ENCODE data around the gene SLF2.
A peak's percentile ranks its signal among the peaks of the same experiment; 100 is the strongest.
"Not testable (repeated sequence)": the region's sequence is repeated elsewhere in the genome, so short reads cannot be mapped to it uniquely, and the experiment has no call there.

Gene SLF2

DNA sequence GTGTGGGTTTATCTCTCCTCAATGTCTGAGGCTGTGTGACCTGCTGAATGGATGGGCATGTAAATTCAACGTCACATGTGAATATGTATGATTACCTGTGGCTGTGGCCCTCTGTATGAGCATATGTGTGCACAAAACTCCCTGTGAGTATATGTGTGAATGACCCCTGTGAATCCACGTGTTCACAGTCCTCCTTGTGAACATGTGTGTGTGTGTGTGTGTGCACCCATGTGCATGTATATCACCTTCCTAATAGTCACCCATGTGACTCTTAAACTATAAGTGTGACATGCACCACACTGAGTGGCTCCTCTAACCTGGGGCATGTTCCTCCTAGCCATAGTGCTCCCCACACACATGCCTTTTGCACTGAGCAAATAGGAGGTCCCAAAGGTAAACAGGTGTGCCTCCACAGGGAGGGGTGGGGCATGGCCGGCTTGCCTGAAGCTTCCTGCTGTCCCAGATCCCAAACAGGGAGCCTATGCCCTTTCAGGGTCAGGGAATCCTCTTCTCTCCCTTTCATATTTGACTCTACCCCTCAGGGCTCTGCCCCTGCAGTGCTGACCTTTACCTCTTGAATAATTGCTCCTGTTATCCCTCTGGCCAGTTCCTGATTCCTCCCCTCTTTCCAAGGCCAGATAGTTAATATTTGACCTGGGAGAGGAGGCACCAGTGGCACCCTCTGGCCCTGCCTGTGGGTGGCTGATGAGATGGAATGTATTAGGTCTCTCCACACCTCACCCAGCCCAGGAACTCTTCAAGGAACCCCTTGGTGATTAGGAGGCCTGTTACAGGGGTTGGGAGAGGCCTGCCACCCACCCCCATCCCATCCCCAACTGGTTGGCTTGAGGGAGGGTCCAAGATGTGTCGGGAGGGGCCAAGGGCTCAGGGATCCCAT is 58.4 kb downstream of the SLF2 start:
- H3K4me3 ChIP-seq (ENCODE audit: low read length), result no peak overlapping the region

DNA sequence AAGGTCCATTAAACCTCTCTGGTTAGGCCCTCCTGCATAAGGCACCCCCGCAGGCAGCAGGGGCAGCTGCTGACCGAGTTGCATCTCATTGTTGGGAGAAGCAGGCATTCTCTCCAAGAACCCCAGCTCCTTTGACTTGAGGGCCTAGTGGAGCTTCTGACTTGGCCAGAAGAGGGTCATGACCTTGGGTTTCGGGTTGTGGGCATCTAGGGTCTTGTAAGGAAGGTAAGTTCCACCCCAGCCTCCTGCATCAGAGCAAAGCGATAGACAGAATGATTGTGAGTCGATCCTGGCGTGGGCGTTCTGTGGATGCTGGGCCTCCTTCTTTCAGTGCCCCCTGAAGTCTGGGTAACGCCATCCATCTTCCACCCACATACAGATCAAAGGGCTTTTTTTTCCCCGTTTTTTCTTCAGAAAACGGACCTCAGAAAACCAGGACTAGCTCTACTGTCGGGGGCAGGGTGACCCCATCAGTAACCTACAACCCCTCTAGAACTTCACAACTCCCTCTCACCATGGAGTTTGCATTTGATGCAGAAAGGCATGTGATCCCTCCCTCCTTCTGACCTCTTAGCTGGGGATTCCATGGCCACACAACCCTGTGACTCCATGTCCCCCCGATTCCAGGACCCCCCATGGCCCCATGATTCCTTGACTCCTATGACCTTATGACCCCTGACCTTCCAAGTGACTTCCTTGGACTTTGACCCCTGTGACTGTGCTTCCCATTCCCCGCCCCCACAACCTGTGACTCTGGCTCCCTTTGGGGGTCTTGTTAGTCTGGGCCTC is 59.5 kb downstream of the SLF2 start:
- no peak overlapping the region for H3K4me3 ChIP-seq (ENCODE audit: low read length)
- no peak for DNase-seq (ENCODE audit: low read depth, low spot score)

More for the DNA sequence above, 58.4 kb downstream of the SLF2 start:
- DNase-seq (ENCODE audit: low read depth, low spot score), result no peak

DNA sequence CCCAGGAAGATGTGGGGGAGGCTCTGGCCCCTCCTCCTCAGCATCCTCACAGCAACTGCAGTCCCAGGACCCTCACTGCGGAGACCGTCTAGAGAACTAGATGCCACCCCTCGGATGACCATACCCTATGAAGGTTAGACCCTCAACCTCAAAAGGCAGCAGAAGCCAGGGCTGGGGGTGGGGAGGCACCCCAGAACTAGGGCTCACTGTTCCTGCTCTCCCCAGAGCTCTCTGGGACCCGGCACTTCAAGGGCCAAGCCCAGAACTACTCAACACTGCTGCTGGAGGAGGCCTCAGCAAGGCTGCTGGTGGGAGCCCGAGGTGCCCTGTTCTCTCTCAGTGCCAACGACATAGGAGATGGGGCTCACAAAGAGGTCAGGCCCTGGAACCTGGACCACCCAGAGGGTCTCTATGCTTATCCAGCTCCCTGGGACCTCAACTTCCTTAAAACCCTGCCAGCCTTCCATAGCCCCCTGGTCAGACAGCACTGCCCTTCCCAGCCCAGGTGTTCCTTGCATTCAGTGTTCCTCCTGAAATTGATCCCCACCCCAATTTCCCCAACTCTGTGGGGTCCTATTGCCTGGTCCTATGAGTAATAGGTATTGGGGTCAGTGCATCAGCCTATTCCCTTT is 60.3 kb downstream of the SLF2 start:
- H3K4me3 ChIP-seq (ENCODE audit: low read length), result no peak overlapping the region
- DNase-seq (ENCODE audit: low read depth, low spot score), result no peak

- not testable (repeated sequence) for H3K4me3 ChIP-seq (ENCODE audit: low read length); DNase-seq (ENCODE audit: low read depth, low spot score)
Observed at GRCh38 chr10:100975397-100975796, 62.6 kb downstream of the SLF2 start.

DNA sequence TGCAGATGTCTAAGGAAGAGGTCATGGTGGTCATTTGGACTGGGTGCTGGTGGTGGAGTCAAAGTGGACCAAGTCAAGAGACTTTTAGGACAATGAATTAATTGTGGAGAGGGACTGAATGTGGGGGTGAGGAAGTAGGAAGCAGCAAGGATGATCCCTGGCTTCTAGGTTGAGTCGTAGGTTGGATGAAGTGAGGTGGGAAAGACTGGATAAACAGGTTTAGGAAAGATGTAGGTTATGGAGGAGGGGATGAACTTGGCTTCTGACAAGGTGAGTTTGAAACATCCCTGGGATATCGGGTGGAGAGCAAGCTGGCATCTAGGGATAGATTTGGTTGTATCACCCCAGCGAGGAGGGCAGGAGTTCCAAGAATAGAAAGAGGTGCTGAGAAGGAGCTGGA is 64.1 kb downstream of the SLF2 start:
- no peak overlapping the region for H3K4me3 ChIP-seq (ENCODE audit: low read length)
- no peak for DNase-seq (ENCODE audit: low read depth, low spot score)

DNA sequence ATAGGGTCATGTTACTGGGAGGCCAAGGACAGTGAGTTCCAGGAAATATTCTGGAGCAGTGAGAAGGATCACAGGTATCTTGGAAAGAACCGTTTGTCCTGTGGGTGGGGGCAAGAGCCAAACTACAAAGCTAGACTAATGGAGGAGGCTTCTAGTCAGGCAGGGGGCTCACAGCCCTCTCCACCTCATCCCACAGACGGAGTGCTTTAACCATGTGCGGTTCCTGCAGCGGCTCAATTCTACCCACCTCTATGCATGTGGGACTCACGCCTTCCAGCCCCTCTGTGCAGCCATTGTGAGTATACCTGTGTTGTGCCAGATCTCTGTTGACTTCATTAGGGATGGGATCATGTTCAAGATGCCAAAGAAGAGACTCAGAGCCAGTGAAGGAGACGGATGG is 64.7 kb downstream of the SLF2 start:
- DNase-seq (ENCODE audit: low read depth, low spot score), result no peak

GRCh38 chr10:100978121-100978900 is 65.5 kb downstream of the SLF2 start:
- DNase-seq (ENCODE audit: low read depth, low spot score), result no peak
- no peak overlapping the region for H3K4me3 ChIP-seq (ENCODE audit: low read length)

More for the DNA sequence above, 64.7 kb downstream of the SLF2 start:
- H3K4me3 ChIP-seq (ENCODE audit: low read length), result no peak overlapping the region

DNA sequence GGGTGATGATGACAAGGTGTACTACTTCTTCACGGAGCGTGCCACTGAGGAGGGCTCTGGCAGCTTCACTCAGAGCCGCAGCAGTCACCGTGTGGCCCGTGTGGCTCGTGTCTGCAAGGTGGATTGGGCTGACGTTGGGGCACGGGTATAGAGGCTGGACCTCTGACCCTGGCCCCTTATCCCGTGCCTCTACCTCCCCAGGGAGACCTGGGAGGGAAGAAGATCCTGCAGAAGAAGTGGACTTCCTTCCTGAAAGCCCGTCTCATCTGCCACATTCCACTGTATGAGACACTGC is 66.1 kb downstream of the SLF2 start:
- no peak overlapping the region for H3K4me3 ChIP-seq (ENCODE audit: low read length)
- no peak for DNase-seq (ENCODE audit: low read depth, low spot score)

- no peak for DNase-seq (ENCODE audit: low read depth, low spot score)
Observed at GRCh38 chr10:100979791-100980272, 67.1 kb downstream of the SLF2 start.

DNA sequence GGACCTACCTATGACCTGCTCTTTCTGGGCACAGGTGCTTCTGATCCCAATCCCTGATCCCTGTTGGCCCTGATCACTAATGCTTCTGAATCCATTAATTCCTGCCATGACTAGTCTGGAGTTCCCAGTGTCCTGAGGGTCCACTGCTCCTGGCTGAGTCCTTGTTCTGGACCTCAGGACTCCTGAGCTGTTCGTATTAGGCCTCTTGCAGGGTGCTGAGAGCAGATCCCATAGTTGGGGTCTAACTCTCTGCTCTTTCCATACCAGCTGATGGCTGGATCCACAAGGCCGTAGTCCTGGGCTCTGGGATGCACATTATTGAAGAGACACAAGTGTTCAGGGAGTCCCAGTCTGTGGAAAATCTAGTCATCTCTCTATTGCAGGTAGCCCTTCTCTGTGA is 67.5 kb downstream of the SLF2 start:
- no peak overlapping the region for H3K4me3 ChIP-seq (ENCODE audit: low read length)
- no peak for DNase-seq (ENCODE audit: low read depth, low spot score)

More at GRCh38 chr10:100979791-100980272, 67.1 kb downstream of the SLF2 start:
- no peak overlapping the region for H3K4me3 ChIP-seq (ENCODE audit: low read length)

DNA sequence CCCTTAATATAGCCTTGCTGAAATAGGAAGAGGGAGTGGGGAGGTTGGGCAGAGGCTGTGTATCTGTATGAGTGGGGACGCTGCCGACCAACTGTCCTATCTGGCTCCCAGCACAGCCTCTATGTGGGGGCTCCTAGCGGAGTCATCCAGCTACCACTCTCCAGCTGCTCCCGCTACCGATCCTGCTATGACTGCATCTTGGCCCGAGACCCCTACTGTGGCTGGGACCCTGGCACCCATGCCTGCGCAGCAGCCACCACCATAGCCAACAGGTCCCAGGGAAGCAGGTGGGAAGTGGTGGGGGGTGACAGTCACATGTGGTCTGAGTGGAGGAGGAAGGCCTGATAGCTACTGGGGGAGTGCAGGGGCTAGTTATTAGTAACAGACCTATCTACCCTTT is 67.9 kb downstream of the SLF2 start:
- no peak for DNase-seq (ENCODE audit: low read depth, low spot score)
- H3K4me3 ChIP-seq (ENCODE audit: low read length), result no peak overlapping the region

- H3K4me3 ChIP-seq (ENCODE audit: low read length), result no peak overlapping the region
- no peak for DNase-seq (ENCODE audit: low read depth, low spot score)
Observed at GRCh38 chr10:100981178-100981772, 68.5 kb downstream of the SLF2 start.

DNA sequence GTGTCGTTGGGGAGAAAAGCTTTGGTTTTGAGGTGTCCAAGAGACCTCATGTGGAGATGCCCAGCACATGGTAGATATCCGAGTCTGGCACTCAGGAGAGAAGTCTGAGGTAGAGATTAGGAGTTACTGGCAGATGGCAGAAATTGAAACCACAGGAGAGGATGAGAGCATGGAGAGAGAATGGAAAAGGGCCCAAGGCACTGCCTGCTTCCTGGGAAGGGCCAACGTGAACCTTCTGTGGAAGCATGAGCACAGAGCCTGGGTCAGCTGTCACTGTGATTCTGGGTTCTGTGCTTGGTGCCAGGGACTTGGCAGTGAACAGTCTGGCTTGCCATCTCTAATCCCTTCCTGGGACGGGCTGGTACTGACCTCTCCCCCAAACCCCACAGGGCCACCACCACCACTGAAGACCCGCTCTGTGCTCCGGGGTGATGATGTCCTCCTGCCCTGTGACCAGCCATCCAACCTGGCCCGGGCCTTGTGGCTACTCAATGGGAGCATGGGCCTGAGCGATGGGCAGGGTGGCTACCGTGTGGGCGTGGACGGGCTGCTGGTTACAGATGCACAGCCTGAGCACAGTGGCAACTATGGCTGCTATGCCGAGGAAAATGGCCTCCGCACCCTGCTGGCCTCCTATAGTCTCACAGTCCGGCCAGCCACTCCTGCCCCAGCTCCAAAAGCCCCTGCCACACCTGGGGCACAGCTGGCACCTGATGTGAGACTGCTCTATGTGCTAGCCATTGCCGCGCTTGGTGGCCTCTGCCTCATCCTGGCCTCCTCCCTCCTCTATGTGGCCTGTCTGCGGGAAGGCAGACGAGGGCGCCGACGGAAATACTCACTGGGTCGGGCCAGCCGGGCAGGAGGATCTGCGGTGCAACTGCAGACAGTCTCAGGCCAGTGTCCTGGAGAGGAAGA is 70.4 kb downstream of the SLF2 start:
- H3K4me3 ChIP-seq (ENCODE audit: low read length), result no peak overlapping the region
- no peak for DNase-seq (ENCODE audit: low read depth, low spot score)

DNA sequence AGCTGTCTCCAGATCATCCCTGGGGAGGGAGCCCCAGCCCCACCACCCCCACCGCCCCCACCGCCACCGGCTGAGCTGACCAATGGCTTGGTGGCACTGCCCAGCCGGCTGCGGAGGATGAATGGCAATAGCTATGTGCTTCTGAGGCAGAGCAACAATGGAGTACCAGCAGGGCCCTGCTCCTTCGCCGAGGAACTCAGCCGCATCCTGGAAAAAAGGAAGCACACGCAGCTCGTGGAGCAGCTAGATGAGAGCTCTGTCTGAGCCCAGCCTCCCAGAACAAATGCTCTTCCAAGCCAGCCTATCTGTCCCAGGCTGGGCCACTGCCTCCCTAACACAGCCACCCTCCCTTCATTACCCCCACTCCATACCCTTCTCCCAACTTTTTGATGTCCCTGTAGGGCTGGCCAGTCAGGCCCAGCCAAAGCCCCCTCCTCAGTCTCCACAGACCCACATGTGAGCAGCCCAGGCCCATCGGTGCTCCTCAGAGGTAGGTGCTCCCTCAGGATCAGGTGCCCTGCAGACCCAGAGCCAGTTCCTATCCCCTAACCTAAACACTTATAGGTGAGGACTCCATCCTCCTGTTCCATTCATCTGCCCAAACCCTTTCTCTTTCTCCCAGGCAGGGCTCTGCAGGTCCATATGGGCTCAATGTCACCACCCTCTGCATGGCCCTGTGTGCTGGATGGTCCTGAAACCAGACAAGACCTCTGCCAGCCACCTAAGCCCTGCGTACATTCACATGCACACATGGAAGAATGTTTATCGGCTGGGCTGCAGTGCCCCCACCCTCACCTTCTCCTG is 71.3 kb downstream of the SLF2 start:
- DNase-seq (ENCODE audit: low read depth, low spot score), result no peak
- no peak overlapping the region for H3K4me3 ChIP-seq (ENCODE audit: low read length)

GRCh38 chr10:100984672-100985177 is 72.0 kb downstream of the SLF2 start:
- no peak for DNase-seq (ENCODE audit: low read depth, low spot score)
- no peak overlapping the region for H3K4me3 ChIP-seq (ENCODE audit: low read length)

DNA sequence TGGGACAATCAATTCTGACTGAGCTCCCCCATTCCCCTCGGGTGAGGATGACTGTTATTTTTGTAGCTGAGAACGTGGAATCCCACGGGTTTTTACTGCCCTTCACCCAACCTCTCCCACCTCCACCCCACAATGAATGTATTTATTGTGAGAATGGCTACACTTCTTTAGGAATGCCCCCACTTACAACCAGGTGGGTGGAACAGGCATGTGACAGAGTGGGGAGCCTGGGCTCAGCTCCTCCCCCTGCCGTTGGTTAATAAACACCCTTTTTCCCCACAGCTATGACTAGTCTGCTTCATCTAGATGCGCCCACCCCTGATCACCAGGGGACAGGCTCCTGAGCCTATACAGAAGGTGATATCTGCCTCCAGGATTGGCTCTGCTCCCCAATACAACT is 72.6 kb downstream of the SLF2 start:
- no peak for DNase-seq (ENCODE audit: low read depth, low spot score)

DNA sequence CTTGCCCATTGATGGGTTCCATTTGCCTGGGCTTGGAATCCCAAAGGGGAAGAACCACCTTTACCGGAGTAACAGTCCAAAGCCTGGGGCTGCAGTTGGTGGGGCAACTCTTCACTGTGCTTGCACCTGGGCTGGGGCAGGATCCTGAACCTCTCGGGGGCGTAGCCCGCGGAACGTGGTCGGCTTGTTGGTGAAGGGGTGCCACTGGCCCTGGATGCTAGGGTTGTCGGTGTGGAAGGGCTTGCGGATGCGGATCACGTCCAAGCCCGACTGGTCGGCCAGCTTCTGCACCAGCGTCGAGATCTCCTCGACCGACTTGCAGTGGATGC is 73.8 kb downstream of the SLF2 start:
- no peak for DNase-seq (ENCODE audit: low read depth, low spot score)
- H3K4me3 ChIP-seq (ENCODE audit: low read length), result peak overlapping the region; percentile 99

More for the DNA sequence above, 72.6 kb downstream of the SLF2 start:
- no peak overlapping the region for H3K4me3 ChIP-seq (ENCODE audit: low read length)

All from Jurkat, Clone E6-1 (cell line).